Panc1 (cell line): ENCODE data around the gene IGSF10.

Experiments
- CTCF ChIP-seq: fragments of 450-650 bp; IDR thresholded peaks from 2 replicates; pipeline ENCODE4 v1.5.1; 2017; ENCODE audit warnings: mild to moderate bottlenecking
- REST ChIP-seq, 2 experiments: IDR thresholded peaks; 2 replicates each; pipeline ENCODE4 v1.6.1; 2011 to 2012; ENCODE audit warnings: low read depth in 2 of 2, control low read depth in 1 of 2, low read length in 1 of 2, mild to moderate bottlenecking in 1 of 2, moderate library complexity in 1 of 2; ENCODE audit not compliant: insufficient read depth in 1 of 2

GRCh38 chr3:151459358-151459757 lies 1.5 kb downstream of the IGSF10 start:
- no peak for TF ChIP-seq CTCF
- no peak for TF ChIP-seq REST (IDR thresholded peaks at IDR 0.05; ENCODE audit: insufficient read depth in 1 of 2, low read depth in 2 of 2, low read length in 1 of 2)
